Lung (tissue), 12 donors: ENCODE measurements around the gene PAX1. TPM values are rescaled to one million over a fixed set of nuclear protein-coding genes. Genes with fewer than 3 reads are reported as not detected.
A peak's percentile ranks its signal among the peaks of the same experiment; 100 is the strongest.

Source experiments
- ATAC-seq: fragments of 200-7000 bp; cut with Tn5 transposase; one replicate; pipeline ENCODE4 v1.9.1; 2020; ENCODE audit warnings: moderate number of reproducible peaks; ENCODE audit not compliant: insufficient read depth, low FRiP score
- DNase-seq, 3 donors: peaks; one replicate each; pipeline ENCODE4 v3.0.0-alpha.2; 2013 to 2017
- H3K27ac ChIP-seq, 2 donors: one replicate each; pipeline ENCODE4 v1.5.1; 2013; ENCODE audit warnings: mild to moderate bottlenecking in 2 of 2, moderate library complexity in 2 of 2, control low read depth in 1 of 2, inconsistent platforms in 1 of 2, low read depth in 1 of 2, low read length in 1 of 2
- H3K27me3 ChIP-seq, 3 donors: one replicate each; pipeline ENCODE4 v1.5.1; 2013; ENCODE audit warnings: low read length in 2 of 3; ENCODE audit not compliant: control insufficient read depth in 3 of 3, insufficient read depth in 3 of 3
- H3K36me3 ChIP-seq, 4 donors: one replicate each; pipeline ENCODE4 v1.5.1; 2013; ENCODE audit warnings: low read length in 4 of 4, mild to moderate bottlenecking in 1 of 4, moderate library complexity in 1 of 4; ENCODE audit not compliant: control insufficient read depth in 4 of 4, insufficient read depth in 4 of 4
- H3K4me1 ChIP-seq, 5 donors: one replicate each; pipeline ENCODE4 v1.5.1; 2013; ENCODE audit warnings: low read length in 5 of 5, mild to moderate bottlenecking in 2 of 5, moderate library complexity in 1 of 5; ENCODE audit not compliant: control insufficient read depth in 5 of 5, insufficient read depth in 5 of 5
- H3K4me3 ChIP-seq: one replicate; pipeline ENCODE4 v1.5.1; 2013; ENCODE audit warnings: mild to moderate bottlenecking, control low read depth, moderate library complexity
- H3K9ac ChIP-seq, 2 donors: one replicate each; pipeline ENCODE4 v1.5.1; 2013; ENCODE audit warnings: low read length in 2 of 2, control low read depth in 1 of 2; ENCODE audit not compliant: insufficient read depth in 1 of 2
- H3K9me3 ChIP-seq, 4 donors: one replicate each; pipeline ENCODE4 v1.5.1; 2013; ENCODE audit warnings: low read length in 3 of 4, mild to moderate bottlenecking in 1 of 4, moderate library complexity in 1 of 4; ENCODE audit not compliant: control insufficient read depth in 4 of 4, insufficient read depth in 3 of 4
- CTCF ChIP-seq: IDR thresholded peaks from 2 replicates; pipeline ENCODE4 v1.5.1; 2012; ENCODE audit warnings: mild to moderate bottlenecking; ENCODE audit errors: control extremely low read depth, extremely low read depth
- WGBS, 2 donors: extraction: QIAGEN DNeasy Blood & Tissue Kit; methylation state at CpG; one replicate each; pipeline ENCODE4 v1.1.7; 2013; 5-methylcytosine and 5-hydroxymethylcytosine counted together
- polyA plus RNA-seq, 2 donors: library from polyadenylated mRNA; stranded (reverse); fragments of 200-250 nt; gene quantifications; one replicate each; pipeline ENCODE4 v1.2.1, GENCODE V29; 2013
- total RNA-seq, 2 donors: library from RNA; depleted of rRNA in 1 of 2; stranded (reverse); fragments of >200 nt in 1 of 2; gene quantifications; one replicate each; pipeline ENCODE4 v1.2.1, GENCODE V29; 2014 to 2021
- donor health status: control.
- donor health status: control.
- donor health status: Bipolar disorder and iron deficiency.
- donor health status: healthy.
- donor health status: DM: yes; HTN: yes; CAD: no.

Gene PAX1
- total and polyA plus RNA-seq, 4 donors, result 0.05 to 0.14 (median 0.06) TPM; not detected in 1

DNA sequence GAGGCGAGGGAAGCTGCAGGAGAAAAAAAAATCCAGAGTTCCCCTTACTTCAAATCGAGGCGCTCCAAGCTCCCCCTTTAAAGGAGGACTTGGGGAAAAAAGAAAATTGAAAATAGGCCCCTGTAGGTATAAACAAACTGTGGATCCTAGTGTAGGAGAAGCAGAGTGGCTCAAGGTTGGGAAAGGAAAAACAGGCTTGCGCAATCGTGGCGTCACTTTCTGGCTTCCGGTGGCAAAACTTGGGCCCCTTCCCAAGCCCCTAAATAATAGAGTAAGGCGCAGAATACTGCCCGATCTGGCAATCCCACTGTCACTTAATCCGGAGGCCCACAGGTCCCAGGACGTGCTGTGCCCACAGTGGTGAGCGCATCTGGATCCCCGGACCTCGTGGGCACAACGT is 8.0 kb downstream of the PAX1 start:
- Histone ChIP-seq H3K4me1 (no peaks in the 10 kb centered on the region), H3K27me3 (peaks cover 11 to 96% (median 91%) of the 10 kb centered on the region in 3 donors), H3K4me3 (no peak overlapping the region), H3K9me3 (peaks cover 0 to 11% (median 0%) of the 10 kb centered on the region in 4 donors), H3K27ac (no peak overlapping the region), H3K36me3 (no peaks in the 10 kb centered on the region), H3K9ac (no peak overlapping the region)
- 3 to 7% methylated on average over 15 of the region's 15 CpGs for WGBS, 2 donors
- DNase-seq (peak; percentile 46 to 54 (median 48)), ATAC-seq (no peak)
- TF ChIP-seq CTCF, result no peak

- no peak for DNase-seq
- ATAC-seq, result no peak
- H3K27me3 ChIP-seq, result peaks cover 11 to 96% (median 91%) of the 10 kb centered on the region in 3 donors
Observed at GRCh38 chr20:21713901-21714296, 8.4 kb downstream of the PAX1 start.

GRCh38 chr20:21714297-21715192 is 9.1 kb downstream of the PAX1 start:
- Histone ChIP-seq H3K9ac (no peak overlapping the region), H3K4me3 (no peak overlapping the region), H3K9me3 (peaks cover 0 to 8% (median 0%) of the 10 kb centered on the region in 4 donors), H3K4me1 (no peaks in the 10 kb centered on the region), H3K36me3 (no peaks in the 10 kb centered on the region), H3K27me3 (peaks cover 11 to 94% (median 88%) of the 10 kb centered on the region in 3 donors), H3K27ac (no peak overlapping the region)
- no peak for ATAC-seq
- TF ChIP-seq CTCF, result no peak
- WGBS, 2 donors, result 4% methylated on average over 46 to 54 of the region's 54 CpGs
- no peak for DNase-seq

More at GRCh38 chr20:21713901-21714296, 8.4 kb downstream of the PAX1 start:
- no peak for TF ChIP-seq CTCF
- no peak overlapping the region for H3K9ac ChIP-seq
- peaks cover 0 to 11% (median 0%) of the 10 kb centered on the region in 4 donors for H3K9me3 ChIP-seq
- no peaks in the 10 kb centered on the region for H3K4me1 ChIP-seq
- H3K27ac ChIP-seq, result no peak overlapping the region
- H3K4me3 ChIP-seq, result no peak overlapping the region
- no peaks in the 10 kb centered on the region for H3K36me3 ChIP-seq
- 4 to 5% methylated on average over 26 of the region's 26 CpGs for WGBS, 2 donors
